Activated effector memory CD4-positive, alpha-beta T cell treated with anti-CD3 and anti-CD28 coated beads, Interleukin-2, amount 50 U/mL, for 16 hours (primary cell): ENCODE results near the gene EGFR.

ENCODE experiments used
- DNase-seq: peaks from one replicate; pipeline ENCODE4 v3.0.0-alpha.2; 2020

The EGFR gene

DNA sequence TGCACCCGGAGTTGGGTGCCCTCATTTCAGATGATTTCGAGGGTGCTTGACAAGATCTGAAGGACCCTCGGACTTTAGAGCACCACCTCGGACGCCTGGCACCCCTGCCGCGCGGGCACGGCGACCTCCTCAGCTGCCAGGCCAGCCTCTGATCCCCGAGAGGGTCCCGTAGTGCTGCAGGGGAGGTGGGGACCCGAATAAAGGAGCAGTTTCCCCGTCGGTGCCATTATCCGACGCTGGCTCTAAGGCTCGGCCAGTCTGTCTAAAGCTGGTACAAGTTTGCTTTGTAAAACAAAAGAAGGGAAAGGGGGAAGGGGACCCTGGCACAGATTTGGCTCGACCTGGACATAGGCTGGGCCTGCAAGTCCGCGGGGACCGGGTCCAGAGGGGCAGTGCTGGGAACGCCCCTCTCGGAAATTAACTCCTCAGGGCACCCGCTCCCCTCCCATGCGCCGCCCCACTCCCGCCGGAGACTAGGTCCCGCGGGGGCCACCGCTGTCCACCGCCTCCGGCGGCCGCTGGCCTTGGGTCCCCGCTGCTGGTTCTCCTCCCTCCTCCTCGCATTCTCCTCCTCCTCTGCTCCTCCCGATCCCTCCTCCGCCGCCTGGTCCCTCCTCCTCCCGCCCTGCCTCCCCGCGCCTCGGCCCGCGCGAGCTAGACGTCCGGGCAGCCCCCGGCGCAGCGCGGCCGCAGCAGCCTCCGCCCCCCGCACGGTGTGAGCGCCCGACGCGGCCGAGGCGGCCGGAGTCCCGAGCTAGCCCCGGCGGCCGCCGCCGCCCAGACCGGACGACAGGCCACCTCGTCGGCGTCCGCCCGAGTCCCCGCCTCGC is at the start of gene EGFR:
EGFR (plus strand) TSS at position 657 of the 830 bp plus-strand sequence. CDS start 261 bp downstream, outside the sequence.
- DNase-seq: no peak

- no peak for DNase-seq
Measured at GRCh38 chr7:54969208-54969967, 49.4 kb upstream of the EGFR start.

DNA sequence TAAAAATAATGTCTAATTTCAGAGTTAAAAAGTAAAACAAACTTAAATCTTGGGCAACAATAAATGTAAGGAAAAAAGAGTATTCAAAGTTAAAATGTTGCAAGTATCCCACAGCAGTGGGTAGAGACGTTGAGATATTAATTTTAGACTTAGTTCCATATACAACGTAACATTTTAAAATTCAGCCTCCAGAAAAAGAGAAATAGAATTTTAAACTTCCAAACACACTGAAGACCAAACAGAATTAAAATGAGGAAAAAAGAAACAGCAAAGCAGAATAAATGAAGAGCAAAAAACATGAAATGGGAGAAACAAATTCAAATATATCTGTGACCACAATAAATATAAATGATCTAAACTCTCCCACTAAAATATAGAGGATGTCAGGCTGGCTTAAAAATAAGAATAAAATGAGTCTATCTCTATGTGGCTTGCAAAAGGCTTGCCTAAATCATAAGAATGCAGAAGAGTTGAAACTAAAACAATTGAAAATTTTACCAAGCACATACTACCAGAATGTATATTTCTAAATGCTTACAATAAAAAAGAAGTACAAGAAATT is 46.0 kb upstream of the EGFR start:
- DNase-seq: no peak

DNA sequence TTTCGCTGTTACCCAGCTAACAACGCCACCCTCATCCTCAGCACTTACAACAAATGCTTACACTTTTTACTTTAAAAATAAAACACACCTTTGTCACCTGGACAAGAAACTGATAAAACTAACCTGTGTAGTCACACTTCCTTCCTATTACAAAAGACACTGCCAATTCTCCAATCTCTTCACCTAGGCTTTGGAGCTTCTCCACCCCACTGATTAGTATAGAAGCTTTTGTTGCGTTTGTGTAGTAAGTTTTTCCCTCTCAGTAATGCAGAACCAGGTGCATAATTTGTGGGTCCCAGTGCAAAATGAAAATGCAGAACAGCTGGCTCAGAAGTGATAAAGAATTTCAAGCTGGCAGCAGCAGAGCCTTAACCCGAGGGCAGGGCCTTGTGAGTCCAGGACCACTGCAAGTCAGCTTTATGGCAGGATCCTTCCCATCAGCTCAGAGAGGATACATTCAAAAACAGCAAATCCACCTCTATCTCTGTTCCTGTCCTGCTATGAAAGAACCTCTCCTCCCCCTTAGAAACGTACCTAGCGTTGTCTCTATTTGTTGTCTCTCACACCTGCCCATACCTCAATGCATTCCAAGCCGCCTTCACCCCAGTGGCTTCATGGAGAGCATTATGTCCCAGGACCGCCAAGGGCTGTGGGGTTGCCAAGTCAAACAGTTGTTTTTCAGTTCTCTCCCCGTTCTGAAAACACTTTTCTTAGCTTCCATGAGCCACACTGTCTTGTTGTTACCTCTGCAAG is 40.3 kb upstream of the EGFR start:
- DNase-seq: no peak

GRCh38 chr7:54980521-54980920 is 38.3 kb upstream of the EGFR start:
- no peak for DNase-seq

DNA sequence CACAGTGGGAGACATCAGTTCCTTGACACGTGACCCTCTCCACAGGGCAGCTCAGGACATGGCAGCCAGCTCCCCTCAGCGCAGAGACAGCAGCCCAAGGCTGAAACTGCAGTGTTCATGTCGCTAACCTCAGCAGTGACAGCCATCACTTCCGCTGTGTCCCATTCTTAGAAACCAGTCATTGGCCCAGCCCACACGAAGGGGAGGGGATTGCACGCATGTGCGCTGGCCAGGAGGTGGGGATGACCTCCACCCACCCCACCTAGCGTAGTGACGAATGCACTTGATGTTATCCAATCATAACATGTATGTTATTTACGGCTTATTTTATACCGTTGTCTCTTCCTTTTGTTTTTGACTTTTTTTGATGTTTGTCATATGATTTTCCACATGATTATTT is 36.9 kb upstream of the EGFR start:
- no peak for DNase-seq

DNA sequence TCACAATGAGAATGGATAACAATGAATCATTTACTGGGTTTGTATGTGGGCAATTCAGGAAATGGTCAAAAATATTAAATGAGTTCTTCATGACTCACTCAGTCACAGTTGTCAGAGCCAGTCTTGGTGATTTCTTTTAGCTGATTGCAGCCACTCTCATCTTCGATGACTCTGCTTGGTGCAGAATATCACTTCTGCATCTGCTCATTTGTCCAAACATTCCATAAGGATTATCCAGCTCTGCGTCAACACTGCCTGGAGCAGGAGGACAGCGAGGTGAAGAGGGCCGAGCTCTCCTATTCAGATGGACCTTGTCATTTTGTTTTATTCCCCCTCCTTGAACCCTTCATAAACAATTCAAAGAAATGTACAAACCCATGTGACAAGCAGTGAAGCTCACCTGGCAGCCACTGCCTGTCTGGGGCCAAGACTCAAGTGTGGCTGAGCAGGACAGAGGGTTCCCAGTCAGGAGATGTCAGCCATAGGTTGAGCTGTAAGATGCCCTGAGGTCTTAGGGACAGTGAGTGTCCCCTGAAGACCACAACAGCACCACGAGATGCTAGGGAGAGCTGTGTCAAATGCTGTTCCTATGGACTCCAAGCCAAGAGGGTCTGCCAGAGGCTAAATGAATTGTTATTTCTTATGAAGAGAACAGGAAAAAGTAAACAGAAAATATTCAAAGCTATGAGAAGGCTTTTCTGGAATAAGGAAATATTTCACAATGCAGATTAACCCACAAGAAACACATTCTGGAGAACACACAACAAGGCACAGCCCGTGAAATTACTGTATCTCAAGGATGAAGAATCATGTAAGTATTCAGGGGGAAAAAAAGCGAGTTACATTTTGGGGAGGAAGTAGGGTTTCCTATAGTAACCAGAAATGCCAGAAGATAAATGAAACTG is 33.1 kb upstream of the EGFR start:
- DNase-seq: no peak

DNA sequence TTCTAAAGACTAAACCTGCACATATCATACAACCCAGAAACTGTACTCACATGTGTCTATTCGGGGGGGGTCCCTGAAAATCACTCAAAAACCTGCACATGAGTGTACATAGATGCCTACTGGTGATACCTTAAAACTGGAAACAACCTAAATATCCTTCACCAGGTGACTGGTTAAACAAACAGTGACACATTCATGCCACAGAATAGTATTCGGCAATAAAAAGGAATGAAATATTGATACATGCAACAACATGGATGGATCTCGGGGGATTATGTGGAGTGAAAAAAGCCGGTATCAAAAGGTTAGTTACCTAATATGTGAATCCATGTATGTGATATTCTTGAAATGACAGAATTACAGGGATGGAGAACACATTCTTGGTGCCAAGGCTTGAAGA is 32.1 kb upstream of the EGFR start:
- no peak for DNase-seq

GRCh38 chr7:54987772-54988171 is 31.0 kb upstream of the EGFR start:
- no peak for DNase-seq

- DNase-seq: no peak
Measured at GRCh38 chr7:54988516-54988915, 30.3 kb upstream of the EGFR start.

- DNase-seq: no peak
Measured at GRCh38 chr7:54989453-54990225, 29.2 kb upstream of the EGFR start.

DNA sequence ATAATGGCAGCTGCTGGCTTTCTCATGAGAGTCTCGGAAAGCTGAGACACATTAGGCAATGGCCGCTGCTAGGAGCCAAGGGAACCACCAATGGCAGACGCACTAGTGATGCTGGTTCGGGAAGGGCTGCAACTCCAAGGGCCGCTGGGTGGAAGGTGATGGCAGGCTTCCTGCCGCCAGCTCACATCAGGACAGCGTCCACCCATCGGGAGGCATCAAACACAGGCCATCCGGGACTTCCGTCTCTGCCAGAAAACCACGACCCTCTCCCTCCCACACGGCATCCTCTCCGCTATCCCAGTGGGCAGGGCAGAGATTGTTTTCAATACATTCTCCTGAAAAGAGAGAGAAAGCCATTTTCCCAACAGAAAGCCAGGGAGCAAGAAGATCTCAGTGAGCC is 27.5 kb upstream of the EGFR start:
- DNase-seq: no peak

DNA sequence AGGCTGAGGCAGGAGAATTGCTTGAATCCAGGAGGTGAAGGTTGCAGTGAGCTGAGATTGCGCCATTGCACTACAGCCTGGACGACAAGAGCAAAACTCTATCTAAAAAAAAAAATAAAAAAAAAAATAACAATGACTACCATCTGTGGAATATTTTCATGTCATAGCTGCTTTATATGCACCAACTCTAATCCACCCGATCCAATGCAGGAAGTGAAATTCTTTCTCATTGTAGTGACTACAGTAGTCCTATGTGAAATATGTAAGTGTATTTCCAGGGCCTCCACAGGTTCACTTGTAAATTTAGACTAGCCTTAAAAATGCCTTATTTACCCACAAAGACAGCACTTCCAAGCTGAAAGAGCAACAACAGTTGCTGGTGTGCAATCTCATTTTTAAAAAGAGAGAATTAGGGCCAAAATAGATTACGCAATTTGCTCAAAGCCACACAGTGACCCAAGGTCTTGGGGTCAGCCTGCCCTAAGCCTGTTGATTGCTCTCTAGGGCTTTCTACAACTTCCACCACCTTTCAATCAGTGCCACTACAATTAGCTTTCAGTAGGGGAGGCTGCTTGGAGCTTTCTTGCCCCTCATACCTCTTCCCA is 25.8 kb upstream of the EGFR start:
- no peak for DNase-seq

- no peak for DNase-seq
Measured at GRCh38 chr7:54995166-54995565, 23.7 kb upstream of the EGFR start.

DNA sequence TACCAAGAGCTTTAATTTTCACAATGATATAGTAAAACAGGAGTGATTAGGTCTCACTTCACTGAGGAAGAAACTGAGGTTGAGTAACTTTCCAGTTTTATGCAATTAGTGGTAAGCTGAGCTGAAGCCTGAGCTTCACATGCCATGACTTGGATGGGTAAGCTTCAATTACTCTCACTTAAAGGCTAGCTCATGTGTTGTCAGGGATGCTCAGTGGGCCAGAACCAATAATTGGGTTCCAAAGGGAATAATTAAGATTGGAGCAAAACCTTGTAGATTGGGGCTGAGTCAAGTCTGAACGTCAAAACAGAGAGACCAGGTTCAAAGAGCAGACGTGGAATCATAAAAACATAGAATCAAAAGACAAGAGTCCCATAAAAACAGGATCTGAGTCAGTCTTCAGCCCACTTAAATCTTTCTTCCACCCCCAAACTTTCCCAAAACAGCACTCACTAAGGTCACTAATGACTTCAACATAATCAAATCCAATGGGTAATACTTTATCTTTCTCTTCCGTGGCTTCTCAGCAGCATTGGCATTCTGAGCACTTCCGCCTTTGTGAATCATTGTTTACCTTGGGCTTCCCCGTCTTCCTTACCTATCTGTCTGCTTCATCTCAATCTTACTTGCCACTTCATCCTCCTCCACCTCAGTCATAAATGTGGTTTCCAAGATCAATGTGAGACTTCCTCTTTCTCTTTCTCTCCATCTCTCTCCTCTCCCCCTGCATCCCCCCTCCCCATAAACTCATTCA is 23.0 kb upstream of the EGFR start:
- no peak for DNase-seq

DNA sequence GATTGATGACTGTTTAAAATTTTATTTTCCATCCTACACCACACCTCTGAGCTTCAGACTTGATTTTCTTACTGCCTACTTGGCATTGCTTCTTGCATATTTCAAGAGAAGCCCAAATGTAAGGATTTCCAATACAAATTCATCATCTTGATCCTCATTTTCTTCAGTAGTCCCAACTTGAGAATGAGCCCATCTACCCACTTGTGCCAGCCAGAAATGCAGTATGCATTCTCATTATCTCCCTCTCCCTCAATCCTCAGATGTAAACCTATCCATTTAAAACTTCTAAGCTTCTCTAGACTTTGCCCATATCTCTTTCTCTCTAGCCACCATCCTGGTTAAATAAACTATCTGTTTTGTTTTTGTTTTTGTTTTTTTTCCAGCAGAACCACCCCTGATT is 22.4 kb upstream of the EGFR start:
- no peak for DNase-seq

DNA sequence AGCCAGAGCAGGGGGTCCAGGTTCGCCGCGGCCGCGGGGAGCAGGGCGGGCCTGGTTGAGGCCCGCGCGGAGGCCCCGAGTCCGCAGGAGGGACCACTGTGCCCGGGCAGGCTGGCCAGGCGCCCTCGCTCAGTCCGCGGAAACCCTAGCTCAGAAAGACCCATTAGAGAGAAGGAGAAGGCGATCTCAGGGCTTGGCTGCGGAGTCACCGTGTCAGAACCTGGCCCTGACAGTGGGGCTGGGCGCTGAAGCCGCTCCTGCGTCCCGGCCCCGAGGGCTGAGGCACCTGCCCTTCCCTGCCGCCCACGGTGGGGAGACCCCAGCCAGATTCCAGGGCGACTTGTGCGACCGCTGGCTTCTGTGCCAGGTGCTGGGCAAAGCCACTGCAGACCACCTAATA is 14.2 kb upstream of the EGFR start:
- no peak for DNase-seq

DNA sequence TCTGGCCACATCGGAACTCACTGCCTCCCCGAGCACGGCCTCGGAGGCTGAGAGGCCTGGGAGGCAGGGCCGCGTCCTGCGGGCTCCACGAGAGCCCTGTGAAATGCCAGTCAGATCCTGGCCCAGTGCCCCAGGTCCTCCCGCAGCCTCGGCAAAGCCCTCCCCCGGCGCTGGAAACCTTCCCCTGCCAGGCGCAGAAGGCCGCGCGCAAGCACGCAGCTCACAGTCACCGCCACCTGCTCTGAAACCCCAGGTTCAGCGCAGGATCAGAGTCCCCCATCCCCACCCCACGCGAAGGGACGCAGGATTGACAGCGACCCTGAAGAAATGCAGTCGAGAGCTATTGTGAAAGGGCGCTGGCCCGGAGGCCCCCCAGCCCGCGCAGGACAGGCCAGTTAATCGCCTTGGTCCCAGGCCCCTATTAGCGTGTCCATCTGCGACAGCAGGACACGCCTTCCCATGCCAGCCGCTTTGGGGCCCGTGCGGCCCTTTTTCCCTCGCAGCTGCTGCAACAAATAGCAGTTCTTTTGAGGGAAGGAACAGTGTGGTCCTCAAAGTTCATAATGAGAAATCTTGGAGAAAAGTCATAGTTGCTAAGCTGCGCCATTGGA is 13.5 kb upstream of the EGFR start:
- DNase-seq: no peak

DNA sequence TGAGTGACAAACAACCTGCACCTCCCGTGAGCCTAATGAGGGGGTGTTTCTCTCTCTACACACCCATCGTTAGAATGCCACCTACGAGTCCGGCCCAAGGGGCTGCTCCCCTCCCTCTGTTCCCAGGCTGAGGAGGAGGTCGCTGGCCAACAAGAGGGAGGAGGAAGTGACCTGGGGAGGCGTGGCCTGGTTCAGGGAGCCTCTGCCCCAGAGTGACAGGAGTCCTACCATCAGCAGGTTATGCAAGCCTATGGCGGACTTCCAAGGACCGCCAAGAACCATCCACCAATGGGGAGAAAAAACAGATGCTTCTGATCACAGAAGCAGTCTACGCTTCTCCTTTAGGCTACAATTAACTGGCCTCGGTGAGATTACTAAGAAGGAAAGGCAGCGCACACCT is 12.3 kb upstream of the EGFR start:
- no peak for DNase-seq

DNA sequence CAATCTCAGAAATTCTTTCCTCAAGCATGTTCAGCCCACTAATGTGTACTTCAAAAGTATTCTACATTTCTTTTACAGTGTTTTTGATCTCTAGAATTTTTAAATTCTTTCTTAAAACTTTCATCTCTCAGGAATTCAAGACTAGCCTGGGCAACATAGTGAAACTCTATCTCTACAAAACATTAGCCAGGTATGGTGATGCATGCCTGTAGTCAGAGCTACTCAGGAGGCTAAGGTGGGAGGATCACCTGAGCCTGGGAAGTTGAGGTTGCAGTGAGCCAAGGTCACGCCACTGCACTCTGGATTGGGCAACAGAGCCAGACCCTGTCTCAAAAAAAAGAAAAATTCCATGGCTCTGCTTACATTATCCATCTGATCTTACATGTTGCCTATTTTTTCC is 5.0 kb upstream of the EGFR start:
- no peak for DNase-seq
